Myometrial cell (primary cell): ENCODE data around the gene MED19. TPM values are rescaled to one million over a fixed set of nuclear protein-coding genes. Genes with fewer than 3 reads are reported as not detected.

Experiments
- total RNA-seq: library from RNA; depleted of rRNA; stranded (reverse); fragments of >200 nt; gene quantifications from 2 replicates; pipeline ENCODE4 v1.2.3, GENCODE V29; 2015

MED19 gene
- total RNA-seq = 28.0 and 31.5 TPM in 2 replicates

GRCh38 chr11:57711414-57712255 is at the start of gene MED19:
TSS of gene MED19 (minus strand) at chr11:57712215. CDS start at chr11:57712179, 36 bp downstream.

GRCh38 chr11:57751676-57752253 is 39.8 kb upstream of the MED19 start, which contains the start of gene BTBD18:
TSS of gene BTBD18 (minus strand) at chr11:57751819. CDS start at chr11:57751188, 631 bp downstream.

GRCh38 chr11:57741132-57742086 is 29.4 kb upstream of the MED19 start, which contains the start of gene SELENOH:
TSS of gene SELENOH (plus strand) at chr11:57741491. CDS start at chr11:57741596, 105 bp downstream.

GRCh38 chr11:57712256-57713150 is 488 bp upstream of the MED19 start, which contains the start of gene TMX2:
TSS of gene TMX2 (plus strand) at chr11:57712593. CDS start at chr11:57712619, 26 bp downstream.

GRCh38 chr11:57667736-57668433 is 44.1 kb downstream of the MED19 start, which contains the start of gene ZDHHC5:
TSS of gene ZDHHC5 (plus strand) at chr11:57668114. CDS start at chr11:57673091, 4,977 bp downstream.

GRCh38 chr11:57657194-57658022 is 54.6 kb downstream of the MED19 start, which contains the start of gene CLP1:
TSS of gene CLP1 (plus strand) at chr11:57657762. CDS start at chr11:57659477, 1,715 bp downstream.

Other genes with a start within 250 kb of the MED19 start
- 19.9 and 20.9 TPM in 2 replicates for gene SLC43A1, start 196.5 kb downstream of the MED19 start, total RNA-seq
- gene TIMM10, start 181.5 kb downstream of the MED19 start, total RNA-seq = 41.5 and 43.8 TPM in 2 replicates
- gene SMTNL1, start 174.6 kb downstream of the MED19 start, total RNA-seq = not detected in 2 replicates
- 66.6 and 96.0 TPM in 2 replicates for gene UBE2L6, start 144.5 kb downstream of the MED19 start, total RNA-seq
- gene SERPING1, start 114.5 kb downstream of the MED19 start, total RNA-seq = 157 and 185 TPM in 2 replicates
- 0.18 TPM in 1 of 2 replicates, not detected in the other for gene YPEL4, start 62.3 kb downstream of the MED19 start, total RNA-seq
- 15.8 and 23.9 TPM in 2 replicates for gene CLP1, start 54.5 kb downstream of the MED19 start, total RNA-seq
- gene ZDHHC5, start 44.1 kb downstream of the MED19 start, total RNA-seq = 36.9 and 42.5 TPM in 2 replicates
- gene TMX2, start 378 bp upstream of the MED19 start, total RNA-seq = 61.4 and 76.0 TPM in 2 replicates
- gene SELENOH, start 29.3 kb upstream of the MED19 start, total RNA-seq = 182 and 215 TPM in 2 replicates
- gene BTBD18, start 39.6 kb upstream of the MED19 start, total RNA-seq = not detected in 2 replicates
- 68.3 and 83.8 TPM in 2 replicates for gene CTNND1, start 49.6 kb upstream of the MED19 start, total RNA-seq